Measurements from ENCODE around the gene AGBL4. TPM values are rescaled to one million over a fixed set of nuclear protein-coding genes. Genes with fewer than 3 reads are reported as not detected.
A peak's percentile ranks its signal among the peaks of the same experiment; 100 is the strongest.
"Not testable (repeated sequence)": the region's sequence is repeated elsewhere in the genome, so short reads cannot be mapped to it uniquely, and the experiment has no call there.

Gene AGBL4
- total RNA-seq, 1 donor from 2014 or later, result 0.45 TPM

DNA sequence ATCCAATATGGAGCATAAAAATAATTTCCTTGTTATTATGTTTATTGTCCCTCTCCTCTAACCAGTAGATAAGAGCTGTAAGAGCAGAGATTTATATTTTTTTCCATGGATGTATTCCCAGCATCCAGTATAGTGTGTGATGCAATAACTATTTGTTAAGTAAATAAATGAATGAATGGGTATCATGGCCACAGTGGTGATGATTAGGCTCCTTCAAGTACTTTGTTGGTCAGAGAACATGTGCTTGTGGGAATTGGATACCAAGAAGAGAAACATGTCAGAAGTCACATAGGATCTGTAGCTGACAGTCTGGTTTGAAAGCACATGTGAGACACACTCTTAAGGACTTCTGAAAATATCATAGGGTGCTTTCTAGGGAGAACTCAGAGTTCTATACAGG, 588.5 kb downstream of the AGBL4 start:
- DNase-seq (ENCODE audit: low read depth), result peak; percentile 60

DNA sequence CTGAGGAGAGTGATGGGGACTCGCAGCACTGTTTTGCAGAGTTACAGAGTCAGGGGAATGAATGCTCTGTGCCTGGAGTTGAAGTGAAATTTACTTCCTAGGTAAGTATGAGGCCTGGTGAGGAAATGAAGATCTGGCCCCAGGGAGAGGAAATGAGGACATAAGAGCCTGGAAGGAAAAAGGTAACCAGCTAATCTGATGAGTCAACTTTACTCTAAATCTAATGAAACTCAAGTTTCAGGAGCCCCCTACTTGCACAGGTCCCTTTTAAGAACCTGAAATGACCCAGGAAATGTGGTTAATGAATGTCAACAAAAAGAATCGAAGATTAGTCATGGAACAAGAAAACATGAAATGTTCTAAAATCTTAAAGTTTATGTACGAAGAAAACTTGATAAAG, 599.0 kb downstream of the AGBL4 start:
- DNase-seq (ENCODE audit: low read depth), result peak; percentile 85

DNA sequence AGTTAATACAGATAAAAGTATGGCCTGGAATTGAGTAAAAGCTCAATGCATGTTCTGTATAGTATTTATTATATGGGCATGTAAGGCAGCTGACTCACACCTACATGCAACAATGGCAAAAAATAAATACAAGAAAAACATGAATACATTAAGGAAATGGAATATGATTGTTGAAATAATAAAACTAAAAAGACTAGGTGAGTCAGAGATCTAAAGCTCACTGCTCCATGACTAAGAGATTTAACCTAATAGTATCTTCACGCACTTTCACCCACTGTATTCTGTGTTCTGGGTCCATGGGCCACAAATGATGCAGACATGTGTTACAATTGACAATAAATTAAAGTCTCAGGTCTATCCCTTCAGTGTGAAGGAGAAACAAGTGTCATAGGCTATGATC, 607.0 kb downstream of the AGBL4 start:
- DNase-seq (ENCODE audit: low read depth), result no peak

DNA sequence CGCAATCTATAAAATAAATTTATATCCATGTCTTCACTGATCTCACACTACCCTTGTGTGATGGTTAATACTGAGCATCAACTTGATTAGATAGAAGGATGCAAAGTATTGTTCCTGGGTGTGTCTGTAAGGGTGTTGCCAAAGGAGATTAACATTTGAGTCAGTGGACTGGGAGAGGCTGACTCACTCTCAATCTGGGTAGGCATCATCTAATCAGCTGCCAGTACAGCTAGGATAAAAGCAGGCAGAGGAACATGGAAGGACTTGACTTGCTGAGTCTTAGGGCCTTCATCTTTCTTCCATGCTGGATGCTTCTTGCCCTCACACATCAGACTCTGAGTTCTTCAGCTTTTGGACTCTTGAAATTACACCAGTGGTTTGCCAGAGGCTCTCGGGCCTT, 615.4 kb downstream of the AGBL4 start:
- DNase-seq (ENCODE audit: low read depth), result no peak

DNA sequence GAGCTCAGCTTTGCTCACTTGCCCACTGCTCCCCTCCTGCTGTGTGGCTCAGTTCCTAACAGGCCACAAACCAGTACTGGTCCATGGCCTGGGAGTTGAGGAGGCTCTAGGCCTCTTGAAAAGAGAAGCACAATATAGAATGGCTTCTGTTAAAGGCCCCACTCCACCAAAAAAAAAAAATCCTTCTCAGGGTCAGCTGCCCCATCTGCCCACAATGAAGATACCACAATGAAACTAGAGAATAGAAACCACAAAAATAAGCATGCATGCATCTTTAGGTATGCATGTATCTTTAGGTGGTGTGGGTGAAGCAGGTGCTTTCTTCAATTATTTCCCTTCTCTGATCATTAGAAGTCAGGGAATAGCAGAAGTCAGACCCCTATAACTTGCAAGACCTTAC, 626.7 kb downstream of the AGBL4 start:
- no peak for DNase-seq (ENCODE audit: low read depth)

DNA sequence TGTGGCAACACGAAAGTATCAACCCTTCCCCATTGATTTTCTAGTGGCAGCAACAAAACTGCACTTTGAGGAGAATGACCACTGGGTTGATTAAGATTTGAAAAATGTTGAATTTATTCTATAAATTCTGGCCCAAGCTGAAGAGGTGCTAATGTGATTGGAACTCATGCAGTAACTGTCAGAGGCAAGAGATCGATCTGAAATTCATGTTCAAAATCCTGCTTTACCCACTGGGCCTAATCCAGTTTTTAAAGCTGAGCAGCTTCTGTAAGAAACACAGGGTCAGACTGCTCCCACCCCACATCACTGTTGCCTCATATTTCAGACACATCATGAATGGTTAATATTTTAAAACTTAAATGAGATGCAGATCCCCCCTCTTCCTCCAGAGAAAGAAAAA, 629.6 kb downstream of the AGBL4 start:
- no peak for DNase-seq (ENCODE audit: low read depth)

DNA sequence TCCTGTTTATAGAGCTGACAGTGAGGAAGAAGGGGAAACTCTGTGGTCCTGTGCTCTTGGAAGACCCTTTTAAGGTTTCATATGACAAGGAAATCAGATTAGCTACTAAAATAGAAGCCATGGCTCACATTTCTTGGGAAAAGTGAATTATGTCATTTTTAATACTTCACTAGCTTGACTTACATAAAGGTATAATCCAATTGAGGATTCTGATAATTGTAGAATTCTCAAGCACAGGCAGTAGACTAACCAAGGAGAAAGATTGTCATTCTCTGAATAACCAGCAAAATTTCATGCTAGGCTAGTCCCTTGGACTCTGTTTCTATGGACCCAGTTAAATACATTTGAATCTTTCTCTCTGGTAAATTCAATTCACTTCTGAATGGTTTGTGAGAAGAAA, 634.1 kb downstream of the AGBL4 start:
- DNase-seq (ENCODE audit: low read depth), result no peak

DNA sequence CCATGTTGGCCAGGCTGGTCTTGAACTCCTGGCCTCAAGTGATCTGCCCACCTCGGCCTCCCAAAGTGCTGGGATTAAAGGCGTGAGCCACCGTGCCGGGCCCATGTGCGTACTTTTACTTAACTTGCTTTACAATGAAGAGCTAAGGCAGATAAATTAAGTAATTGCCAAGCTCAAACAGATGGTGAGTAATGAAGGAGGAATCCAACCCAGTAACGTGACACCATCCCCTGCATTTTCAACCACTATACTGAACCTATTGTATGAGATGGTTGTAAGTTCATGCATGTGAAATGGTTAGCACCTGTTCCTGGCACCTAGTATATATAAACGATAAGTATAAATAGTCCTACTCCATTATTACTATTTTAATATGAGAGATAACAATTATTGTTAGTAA, 659.1 kb downstream of the AGBL4 start:
- peak; percentile 54 for DNase-seq (ENCODE audit: low read depth)

DNA sequence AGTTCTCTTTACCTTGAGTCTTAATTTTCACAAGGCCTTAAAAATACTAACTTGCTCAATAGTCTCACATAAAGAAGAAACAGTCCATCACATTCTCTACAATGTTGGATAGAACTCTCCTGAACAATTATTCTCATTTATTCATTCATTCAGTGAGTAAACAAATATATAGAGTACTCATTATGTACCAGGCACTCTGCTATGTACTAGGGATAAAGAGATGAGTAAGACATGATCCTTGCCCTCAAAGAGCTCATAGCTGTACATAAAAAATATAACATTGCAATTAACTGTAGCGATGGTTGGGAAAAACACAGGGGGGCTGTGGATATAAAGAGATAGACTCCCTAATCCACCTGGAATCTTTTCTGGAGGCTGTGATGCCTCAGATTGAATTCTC, 660.1 kb downstream of the AGBL4 start:
- DNase-seq (ENCODE audit: low read depth), result no peak

DNA sequence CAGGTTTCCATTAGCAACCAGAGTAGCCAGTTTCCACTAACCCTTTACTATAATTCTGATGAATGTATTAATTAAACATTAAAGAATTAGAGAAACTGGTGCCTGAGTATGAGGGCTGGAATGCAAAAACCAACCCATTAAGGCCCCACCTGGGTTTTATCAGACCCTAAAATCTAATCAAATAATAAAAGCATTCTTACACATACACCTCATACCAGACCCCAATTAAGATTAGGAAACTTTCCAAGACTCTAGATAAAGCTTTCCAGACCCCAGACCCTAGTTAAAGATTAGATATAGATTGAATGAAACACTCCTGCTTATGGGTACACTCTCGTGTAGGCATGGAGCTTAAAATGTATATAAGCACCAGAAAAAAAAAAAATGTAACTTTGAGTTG, 665.7 kb downstream of the AGBL4 start:
- no peak for DNase-seq (ENCODE audit: low read depth)

DNA sequence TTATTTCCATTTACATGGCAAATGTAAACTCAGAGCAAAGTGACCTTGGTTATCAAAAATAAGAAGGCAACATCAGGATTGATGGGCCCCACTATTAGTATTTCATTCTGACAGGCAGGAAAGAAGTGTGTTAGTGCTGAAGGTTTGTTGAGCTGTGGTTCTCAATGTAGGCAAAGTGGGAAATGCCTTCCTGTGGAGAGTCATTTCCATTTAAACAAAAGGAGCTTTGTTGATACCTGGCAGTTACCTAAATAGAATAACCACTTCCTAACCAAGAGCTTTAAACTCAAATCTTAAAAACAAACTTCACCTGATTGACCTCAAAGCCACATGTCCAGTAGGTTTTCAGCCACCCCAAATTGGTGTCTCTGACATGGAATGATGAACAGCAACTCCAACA, 667.2 kb downstream of the AGBL4 start:
- DNase-seq (ENCODE audit: low read depth), result no peak

DNA sequence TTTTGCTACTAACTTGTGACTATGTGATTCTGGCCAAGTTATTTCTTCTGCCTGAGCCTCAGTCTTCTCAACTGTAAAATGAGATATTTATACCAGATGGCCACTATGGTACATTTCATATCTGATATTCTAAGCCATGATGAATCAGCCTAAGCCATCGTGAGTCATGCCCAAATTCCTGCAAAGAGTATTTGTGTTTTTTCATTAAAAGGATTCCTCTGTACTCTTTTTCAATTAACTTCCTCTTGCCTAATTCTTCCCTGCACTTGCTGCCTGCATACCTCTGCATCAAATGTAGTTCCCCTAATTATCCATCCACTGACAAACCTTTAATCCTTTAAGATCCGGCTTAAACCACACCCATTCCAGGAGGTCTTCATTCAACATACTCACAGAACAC, 672.0 kb downstream of the AGBL4 start:
- DNase-seq (ENCODE audit: low read depth), result peak; percentile 46

DNA sequence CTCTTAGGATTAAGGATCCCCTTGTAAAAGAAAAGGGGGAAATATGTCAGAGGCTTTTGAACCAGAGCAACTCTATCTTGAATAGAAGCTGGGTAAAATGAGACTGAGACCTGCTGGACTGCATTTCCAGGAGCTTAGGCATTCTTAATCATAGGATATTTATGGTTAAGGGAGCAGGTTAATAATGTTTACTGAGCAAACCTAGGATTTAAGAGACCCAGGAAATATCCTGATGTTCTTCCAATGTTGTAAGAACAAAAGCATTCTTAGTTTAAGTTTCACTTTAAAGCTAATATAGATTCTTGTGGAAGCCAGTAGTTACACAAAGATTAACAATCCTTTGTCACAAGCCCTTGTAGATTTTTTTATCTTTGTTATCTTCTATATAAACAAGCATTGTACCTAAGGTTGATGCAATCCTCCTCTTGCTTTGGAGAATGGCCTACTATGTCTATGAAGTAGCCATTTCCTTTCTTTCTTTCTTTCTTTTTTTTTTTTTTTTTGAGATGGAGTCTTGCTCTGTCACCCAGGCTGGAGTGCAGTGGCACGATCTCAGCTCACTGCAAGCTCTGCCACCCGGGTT, 676.9 kb downstream of the AGBL4 start:
- DNase-seq (ENCODE audit: low read depth), result no peak

DNA sequence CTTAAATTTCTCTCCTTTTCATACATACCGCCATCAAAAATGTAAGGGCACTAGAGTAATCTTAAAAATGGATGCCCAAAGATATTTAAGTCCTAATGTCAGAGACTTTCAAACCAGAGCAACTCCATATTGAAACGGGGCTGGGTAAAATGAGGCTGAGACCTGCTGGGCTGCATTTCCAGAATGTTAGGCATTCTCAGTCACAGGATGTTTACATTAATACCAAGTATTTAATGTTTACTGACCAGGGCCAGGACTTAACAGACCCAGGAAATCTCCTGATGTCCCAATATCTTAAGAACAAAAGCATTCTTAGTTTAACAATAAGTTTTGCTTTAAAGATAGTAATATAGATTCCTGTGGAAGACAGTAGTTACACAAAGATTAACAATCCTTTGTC, 683.2 kb downstream of the AGBL4 start:
- no peak for DNase-seq (ENCODE audit: low read depth)

DNA sequence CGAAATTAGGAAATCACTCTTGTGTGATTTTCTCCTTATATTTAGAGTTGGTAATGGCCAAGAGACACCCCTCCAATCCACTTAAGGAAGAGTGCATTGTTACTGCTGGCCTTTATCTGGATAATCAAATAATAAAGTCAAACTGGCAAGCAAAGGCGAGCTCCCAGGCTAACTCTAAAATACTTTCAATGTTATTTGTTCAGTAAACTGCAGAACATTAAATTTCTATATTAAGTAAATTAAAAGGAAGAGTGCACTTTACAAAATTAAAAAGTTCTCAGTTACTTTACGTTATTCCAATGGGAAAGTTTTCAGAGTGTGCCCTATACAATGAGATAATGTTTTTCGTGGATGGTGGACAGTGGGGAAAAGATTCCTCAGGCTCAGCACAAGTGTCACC, 684.7 kb downstream of the AGBL4 start:
- DNase-seq (ENCODE audit: low read depth), result no peak

DNA sequence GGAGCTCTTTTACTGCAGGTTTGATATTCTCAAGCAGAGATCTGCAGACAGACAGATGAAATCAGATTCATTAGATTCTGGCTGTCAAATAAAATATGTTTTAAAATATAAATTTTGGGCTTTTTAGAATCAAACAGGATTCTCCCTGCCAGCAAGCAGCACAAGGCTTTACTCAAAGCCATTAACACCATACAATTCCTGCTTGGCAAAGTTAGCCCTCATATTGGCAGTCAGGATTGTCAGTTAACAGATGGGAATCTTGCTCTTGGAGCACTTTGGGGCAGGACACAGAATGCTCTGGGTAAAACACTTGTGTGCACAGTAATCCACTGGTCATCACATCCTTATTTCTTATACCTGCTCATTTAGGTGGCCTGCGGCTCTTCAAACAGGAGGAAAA, 686.5 kb downstream of the AGBL4 start:
- no peak for DNase-seq (ENCODE audit: low read depth)

DNA sequence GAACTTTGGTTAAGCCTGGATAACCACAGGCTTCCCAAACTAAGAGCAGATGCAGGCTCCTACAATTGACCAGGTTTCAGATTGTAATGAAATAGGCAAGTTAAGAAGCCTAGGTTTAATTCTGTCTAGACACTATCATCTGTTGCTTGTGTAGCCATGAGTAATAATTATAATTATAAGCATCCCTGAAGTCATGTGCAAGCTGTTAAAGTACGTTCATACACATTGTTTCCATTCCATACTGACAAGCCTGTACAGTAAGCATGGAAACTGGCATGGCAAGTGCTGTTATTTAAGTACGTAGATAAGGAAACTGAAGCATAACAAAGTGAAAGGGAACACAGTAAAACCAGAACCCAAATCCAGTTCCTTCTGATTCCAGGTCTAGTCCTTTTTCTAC, 689.8 kb downstream of the AGBL4 start:
- no peak for DNase-seq (ENCODE audit: low read depth)

DNA sequence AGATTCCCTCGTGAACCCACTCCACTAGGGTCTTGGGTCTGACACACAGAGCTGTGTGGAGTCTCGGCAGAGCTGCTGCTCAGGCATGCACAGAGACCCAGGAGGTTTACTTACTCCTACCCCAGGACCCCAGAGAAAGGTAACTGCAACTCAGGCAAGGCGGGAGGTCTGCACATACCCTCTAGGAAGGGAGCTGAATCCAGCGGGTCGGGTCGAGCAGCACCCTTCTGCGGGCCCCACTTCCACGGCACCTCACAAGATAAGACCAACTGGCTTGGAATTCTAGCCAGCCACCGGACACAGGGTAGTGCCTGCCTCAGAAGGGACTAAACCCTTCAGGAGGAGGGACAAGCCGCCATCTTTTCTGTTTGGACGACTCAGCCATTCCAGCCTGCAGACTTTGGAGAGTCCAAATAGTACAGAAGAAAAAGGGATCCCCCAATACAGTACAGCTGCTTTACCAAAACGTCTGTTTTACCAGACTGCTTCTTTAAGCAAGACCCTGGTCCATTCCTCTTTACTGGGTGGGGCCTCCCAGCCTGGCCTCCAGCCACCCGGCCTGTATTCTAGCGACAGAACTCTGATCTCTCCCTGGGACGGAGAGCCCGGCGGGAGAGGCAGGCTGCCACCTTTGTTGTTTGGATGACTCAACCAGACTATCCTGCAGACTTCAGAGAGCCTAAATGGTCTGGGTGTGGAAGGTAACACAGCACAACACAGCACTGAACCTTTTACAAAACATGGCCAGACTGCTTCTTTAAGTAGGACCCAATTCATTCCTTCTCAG, 692.5 kb downstream of the AGBL4 start:
- DNase-seq (ENCODE audit: low read depth), result no peak

DNA sequence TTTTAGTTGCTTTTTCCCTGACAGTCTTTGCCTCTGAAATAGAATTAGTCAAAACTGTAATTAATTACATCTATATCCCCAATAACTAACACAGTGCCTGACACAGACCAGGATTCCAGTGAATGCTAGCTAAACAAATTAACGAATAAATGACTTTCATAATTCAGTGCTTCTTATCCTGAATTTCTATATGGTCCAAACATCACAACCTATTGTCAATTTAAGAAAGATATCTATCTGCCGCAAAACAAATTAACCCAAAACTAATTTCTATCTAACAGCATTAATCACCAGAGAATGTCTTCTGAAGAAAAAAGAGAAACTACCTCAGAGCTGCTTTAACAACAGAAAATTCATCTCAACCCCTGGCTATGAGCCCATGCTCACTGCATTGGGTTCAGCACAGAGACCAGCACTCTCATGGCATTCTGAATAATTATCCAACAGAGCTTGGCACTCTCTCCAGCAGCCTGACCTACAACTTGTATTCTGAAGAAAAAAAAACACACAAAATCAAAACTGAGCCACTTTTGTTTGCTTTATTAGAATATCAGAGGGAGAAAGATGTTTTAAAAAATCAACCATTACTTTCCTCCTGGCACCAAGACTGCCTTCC, 699.7 kb downstream of the AGBL4 start:
- no peak for DNase-seq (ENCODE audit: low read depth)

DNA sequence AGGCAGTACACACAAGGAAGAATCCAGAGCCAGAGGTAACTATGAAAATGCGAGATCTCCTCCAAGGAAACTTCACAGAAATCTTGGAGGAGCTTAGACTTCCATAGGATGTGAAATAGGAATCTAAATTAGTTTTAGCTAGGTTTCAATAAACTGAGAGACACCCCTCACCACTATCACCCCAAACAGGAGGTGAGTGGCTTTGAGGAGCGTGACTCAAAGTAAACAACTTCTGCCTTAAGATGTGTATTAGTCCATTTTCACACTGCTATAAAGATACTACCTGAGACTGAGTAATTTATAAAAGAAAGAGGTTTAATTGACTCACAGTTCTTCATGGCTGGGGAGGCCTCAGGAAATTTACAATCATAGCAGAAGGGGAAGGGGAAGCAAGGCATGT, 703.3 kb downstream of the AGBL4 start:
- not testable (repeated sequence) for DNase-seq (ENCODE audit: low read depth)

DNA sequence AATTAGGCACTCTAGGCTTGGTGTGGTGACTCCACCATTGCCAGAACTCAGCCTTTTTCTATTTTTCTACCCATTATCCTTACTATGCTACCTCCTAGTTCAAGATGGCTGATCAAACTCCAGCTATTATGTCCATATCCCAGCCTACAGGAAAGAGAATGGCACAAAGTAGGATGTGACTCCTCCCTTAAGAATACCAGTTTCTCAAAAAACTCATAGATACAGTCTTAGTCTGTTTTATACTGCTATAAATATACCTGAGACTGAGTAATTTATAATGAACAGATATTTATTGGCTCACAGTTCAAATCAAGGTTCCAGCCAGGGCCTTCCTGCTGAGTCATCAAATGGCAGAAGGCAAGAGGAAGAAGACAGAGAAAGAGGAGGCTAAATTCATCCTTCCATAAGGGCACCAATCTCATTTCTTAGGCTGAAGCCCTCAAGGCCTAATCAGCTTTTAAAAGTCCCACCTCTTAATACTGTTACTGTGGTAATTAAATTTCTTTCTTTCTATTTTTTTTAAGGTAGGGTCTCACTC, 704.3 kb downstream of the AGBL4 start:
- DNase-seq (ENCODE audit: low read depth), result no peak

DNA sequence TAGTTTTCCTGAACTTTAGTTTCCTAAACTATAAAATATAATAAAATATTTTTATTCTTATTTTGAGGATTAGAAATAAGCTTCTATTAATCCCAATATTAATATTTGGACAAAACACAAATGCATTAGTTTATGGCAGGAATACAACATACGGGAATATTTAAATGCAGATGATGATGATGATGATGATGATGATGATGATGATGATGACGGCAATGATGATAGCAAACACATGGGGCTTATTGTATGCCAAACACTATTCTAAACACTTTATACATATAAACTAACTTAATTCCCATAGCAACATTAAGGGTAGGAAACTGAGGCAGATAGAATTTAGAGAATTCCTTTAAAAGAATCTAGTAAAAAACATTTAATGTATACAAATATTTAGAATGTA, 705.5 kb downstream of the AGBL4 start:
- DNase-seq (ENCODE audit: low read depth), result no peak

DNA sequence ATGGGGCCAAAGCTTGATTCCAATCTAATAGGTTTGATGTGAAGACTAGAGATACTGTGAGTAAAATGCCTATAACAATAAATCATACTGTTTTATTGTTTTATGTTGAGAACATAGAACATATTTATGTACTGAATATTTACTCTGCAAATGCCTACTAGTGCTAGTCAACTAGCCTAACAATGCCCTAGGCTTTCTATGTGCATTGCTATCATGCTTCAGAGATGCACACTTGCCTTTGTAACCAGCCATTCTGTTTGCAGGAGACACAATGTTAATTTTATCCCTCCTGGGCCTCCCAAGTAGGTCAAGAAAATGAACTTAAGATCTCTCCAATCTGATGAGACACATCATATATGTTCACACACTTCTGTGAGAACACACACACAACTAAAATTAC, 716.3 kb downstream of the AGBL4 start:
- peak; percentile 19 for DNase-seq (ENCODE audit: low read depth)
